ENCODE results near the gene PCBP4.
"Not testable (repeated sequence)": the region's sequence is repeated elsewhere in the genome, so short reads cannot be mapped to it uniquely, and the experiment has no call there.

Gene PCBP4

DNA sequence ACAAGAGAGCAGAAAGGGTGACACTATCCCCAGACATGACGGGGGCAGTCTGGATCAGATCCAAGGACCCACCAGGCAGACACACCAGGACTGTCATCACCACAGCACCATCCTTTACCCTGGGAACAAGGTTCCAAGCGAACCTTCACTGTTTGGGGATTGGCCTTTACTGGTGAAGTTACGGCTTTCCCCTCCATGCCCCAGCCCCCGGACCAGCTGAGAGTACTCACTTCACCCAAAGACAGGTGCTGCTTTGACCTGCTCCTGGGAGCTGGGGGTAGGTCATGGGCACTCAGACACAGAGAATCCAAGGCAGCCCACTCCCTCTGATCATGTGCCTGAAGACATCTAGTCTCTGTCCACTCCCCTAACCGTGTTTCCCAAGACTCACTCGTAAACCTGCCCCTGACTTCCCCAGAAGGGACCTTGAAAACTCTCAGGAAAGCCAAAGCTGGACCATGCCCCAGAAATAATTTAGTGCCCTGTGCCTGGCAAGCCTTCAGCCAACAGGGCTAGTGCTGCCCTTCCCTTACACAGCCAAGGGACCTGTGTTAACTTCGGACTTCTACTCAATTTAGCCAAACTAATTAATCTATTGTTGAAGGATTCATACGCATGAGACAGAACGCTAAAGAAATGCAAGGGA lies 28.4 kb downstream of the PCBP4 start:
- no peak for DNase-seq (ENCODE audit: low spot score)

DNA sequence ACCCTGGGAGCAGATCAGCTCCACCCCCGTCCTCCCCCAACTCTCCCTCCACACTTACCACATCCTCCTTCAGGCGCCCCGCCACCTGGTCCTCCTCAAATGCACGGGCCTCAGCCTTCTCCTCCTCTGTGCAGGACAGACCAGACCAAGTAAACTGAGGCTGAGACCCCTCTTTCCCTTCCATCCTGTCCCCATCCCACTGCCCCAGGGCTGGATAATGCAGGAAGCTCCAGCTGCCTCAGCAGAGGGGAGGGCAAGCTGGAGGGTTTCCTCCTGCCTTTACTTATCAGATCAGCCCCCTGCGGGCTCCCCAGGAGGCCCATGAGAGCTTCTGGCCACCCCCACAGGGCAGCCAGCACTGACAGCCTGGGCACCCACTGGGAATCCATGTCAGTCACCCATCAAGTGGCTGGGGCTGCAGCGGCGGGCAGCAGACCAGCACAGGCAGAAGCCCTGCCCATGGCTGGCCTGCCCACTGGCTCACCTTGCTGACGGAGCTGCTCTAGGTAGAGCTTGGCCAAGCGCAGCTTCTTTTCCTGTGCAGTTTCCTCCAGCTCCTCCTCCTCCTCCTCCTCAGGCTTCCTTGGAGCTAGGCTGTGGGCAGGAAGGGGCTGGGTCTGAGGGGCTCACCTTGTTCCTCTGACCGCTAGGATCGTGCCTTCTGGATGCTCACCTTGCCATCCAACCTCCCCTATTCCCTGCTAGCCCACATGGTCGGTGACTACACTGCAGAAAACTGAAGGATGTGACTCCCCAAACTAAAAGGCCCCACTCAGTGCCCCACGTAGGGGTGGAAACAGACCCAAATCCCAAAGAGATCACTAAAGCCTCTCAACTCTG lies 29.4 kb downstream of the PCBP4 start:
- no peak for DNase-seq (ENCODE audit: low spot score)

DNA sequence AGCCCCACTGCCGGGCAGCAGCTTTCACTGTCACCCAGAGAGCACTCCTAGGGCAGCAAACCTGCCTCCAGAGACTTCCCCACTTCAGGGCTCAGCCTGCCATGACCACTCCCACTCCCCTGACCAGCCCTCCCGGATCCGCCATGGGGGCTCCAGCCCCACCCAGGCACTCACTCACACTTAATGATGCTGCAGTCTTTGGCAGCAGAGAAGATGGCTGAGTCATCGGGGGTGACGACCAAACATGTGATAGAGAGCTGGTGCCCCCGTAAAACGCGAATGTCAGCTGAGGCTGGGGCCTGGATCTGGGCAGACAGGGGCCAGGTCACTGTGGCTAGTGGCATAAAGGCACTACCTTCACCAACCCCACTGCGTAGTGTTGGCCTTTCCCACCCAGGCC lies 30.2 kb downstream of the PCBP4 start:
- DNase-seq (ENCODE audit: low spot score), result no peak

DNA sequence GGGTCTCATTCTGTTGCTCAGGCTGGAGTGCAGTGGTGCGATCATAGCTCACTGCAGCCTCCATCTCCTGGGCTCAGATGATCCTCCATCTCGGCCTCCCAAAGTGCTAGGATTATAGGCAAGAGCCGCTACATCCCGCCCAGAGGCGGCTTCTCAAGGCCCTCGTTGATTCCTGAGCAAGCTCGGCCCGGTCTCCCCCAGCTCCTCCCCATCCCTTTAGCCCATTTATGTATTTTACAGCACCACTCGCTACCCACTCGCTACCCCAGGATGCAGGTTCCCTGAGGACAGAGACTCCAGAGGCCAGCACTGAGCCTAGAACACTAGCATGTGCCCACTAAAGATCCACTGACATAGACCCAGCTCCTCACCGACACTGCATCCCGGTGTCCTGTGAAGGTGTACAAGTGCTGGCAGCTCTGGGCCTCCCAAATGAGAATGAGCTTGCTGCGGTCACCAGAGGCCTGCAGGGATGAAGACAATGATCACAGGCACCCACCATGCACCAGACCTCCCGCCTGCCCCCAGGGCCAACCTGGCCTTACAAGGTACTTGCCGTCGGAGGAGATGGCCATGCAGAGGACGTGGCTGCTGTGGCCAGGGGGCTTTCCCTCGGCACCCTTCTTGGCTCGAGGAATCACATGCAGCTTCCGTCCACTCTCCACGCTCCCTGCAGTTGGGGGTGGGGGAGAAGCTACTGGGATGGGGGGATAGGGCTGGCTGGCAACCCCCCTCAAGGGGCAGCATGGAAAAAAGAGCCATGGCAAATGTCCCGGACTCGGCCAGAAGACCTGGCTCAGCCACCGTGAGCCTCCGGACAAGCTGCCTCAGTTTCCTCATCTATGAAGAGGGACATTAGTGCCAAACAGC lies 31.1 kb downstream of the PCBP4 start:
- no peak for DNase-seq (ENCODE audit: low spot score)

- DNase-seq (ENCODE audit: low spot score), result no peak
These were observed 32.0 kb downstream of the PCBP4 start for GRCh38 chr3:51934991-51935885.

GRCh38 chr3:51934139-51934850 lies 33.0 kb downstream of the PCBP4 start:
- no peak for DNase-seq (ENCODE audit: low spot score)

DNA sequence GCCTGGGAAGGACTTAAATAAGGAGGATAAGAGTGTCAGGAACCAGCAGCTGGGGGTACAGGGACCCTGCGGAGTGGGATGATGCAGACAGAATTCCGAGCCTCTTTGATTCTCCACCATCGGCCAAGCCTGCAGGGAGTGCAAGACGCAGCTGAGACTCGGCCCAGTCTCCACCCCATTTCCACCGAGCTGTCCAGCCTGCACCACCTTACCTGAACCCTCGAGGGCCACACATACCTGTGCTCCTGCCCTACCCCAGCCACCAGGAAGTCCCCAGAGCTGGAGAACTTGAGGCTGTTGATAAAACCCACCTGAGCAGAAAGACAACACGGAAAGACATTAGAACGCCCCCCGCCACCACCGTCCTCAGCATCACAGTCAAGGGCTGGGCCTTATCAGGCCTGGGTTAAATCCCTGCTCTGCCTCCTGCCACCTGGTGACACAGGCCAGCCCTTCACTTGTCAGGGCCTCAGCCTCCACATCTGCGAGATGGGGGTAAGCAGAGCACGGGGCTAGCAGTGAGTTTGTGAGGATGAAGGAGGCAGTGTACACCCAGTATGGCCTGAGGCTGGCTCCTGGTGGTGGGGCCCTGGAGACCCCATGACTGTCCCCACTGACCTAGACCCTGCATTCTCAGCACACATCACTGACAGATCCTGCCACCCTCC lies 33.6 kb downstream of the PCBP4 start:
- DNase-seq (ENCODE audit: low spot score), result no peak

DNA sequence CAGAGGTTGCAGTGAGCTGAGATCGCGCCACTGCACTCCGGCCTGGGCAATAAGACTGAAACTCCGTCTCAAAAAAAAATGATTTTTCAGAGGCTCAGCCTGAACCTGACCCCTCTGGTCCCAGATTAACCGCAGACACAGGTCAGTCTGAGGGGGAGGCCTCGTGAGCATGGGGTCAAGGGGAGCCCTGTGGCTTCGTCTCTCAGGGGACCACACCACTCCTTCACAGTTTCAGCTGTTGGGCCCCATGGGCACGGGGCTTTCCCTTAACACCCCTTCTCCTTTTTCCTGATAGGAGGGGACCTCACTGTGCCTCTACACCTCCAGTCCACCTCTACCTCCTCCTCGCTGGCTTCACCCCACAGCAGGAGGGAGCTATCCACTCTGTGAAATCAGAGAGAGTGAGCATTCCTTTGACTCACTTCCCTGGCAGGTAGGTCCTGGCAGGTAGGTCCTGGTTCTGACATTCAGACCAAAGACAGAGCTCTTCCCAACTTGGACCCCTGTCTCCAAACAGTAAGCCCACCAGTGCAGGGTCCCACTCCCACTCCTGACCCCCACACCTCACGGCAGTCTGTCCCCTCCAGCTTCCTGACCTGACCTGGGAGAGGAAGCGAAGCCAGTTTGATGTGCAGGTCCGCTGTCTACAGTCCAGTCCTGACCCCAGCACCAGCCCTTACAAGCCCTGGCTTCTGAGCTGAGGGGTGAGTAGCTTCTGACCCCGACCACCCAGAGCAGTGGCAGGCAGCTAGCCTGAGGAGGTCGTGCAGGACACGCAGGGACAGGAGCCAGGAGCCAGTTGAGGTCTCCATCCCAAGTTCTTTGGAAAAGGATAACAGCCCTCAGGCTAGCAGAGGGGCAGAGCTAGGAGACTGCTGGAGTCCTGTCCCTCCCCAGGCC lies 34.5 kb downstream of the PCBP4 start:
- DNase-seq (ENCODE audit: low spot score), result no peak

DNA sequence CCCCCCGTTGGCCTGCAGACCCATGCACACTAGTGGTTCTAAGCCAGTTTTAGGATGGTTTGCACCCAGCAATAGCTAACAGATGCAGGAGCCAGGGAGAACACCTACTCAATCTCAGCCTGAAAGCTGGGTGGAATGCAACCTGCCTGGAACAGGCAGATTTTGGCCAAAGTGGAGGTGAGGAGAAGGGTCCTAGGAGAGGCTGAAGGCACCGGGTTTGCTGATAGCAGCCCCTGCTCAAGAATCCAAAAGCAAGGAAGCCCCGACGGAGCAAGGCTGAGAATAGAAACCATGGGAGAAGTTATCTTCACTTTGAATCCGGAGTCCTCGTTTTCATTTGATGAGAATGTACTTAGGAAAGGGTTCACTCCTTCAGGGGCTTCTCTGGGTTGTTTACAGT lies 35.5 kb downstream of the PCBP4 start:
- no peak for DNase-seq (ENCODE audit: low spot score)

- DNase-seq (ENCODE audit: low spot score), result no peak
These were observed 36.8 kb downstream of the PCBP4 start for GRCh38 chr3:51930439-51930838.

- no peak for DNase-seq (ENCODE audit: low spot score)
These were observed 37.7 kb downstream of the PCBP4 start for GRCh38 chr3:51929420-51930003.

DNA sequence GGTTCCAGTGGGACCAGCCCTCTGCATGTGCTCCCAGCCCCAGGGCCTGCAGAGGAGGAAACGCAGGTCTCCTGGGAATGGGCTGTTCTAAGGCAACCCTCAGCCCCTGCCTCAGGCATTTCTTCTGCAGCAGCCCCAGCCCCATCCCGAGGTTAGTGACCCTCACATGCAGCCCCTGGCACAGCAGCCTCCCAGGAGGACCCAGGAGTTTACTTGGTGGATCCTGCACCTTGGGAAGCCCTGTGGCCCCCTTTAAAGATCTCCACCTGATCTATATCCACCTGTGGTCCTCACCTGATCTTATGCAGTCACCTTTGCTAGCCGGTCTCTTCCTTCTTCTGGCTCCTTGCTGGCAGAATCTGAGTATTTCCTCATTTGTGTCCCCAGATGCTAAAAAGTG lies 38.3 kb downstream of the PCBP4 start:
- DNase-seq (ENCODE audit: low spot score), result not testable (repeated sequence)

GRCh38 chr3:51928438-51928837 lies 38.8 kb downstream of the PCBP4 start:
- DNase-seq (ENCODE audit: low spot score), result no peak

DNA sequence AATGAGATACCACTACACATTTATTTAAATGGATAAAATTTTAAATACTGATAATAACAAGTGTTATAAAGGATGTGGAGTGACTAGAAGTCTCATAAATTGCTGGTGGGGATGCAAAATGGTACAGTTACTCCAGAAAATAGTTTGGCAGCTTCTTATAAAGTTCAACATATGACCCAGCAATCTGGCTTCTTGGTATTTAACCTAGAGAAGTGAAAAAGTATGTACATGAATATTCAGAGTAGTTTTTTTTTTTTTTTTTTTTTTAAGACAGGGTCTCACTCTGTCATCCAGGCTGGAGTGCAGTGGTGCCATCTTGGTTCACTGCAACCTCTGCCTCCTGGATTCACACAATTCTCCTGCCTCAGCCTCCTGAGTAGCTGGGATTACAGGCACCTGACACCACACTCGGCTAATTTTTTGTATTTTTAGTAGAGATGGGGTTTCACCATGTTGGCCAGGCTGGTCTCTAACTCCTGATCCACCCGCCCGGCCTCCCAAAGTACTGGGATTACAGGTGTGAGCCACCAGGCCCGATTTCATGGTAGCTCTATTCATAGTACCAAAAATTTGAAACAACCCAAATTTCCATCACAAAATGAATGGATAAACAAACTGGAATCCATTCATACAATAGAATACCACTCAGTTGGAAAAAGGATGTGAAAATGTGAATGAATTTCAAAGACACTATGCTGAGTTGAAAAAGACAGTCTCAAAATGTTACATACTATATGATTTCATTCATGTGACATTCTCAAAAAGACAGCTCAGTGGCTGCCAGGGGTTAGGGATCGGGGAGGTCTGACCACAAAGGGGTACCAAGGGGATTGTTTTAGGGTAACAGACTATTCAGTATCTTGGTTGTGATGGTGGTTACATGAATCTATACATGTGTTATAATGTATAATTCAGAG lies 39.9 kb downstream of the PCBP4 start:
- no peak for DNase-seq (ENCODE audit: low spot score)

- DNase-seq (ENCODE audit: low spot score), result no peak
These were observed 46.1 kb downstream of the PCBP4 start for GRCh38 chr3:51921081-51921578.

GRCh38 chr3:51916418-51916817 lies 50.8 kb downstream of the PCBP4 start:
- no peak for DNase-seq (ENCODE audit: low spot score)

DNA sequence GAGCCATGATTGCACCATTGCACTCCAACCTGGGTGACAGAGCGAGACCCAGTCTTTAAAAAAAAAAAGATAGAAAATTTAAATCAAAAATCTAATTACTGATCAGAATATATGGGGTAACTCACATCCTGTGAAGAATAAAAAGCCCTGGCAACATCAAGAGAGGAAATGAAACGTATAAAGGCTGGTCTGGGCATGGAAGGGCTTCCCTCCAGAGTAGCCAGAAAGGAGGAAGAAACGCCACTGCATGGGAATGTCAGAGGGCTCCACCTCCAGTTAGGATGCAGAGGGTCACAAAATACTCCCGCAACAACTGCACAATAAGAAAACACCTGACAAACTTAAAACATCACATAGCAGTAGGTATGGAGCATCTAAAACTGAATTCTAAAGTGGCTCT lies 59.2 kb downstream of the PCBP4 start:
- DNase-seq (ENCODE audit: low spot score), result no peak
